ENCODE data around the gene ATF7IP.
"Not testable (repeated sequence)": the region's sequence is repeated elsewhere in the genome, so short reads cannot be mapped to it uniquely, and the experiment has no call there.

Gene ATF7IP

GRCh38 chr12:14365294-14366208, at the start of gene ATF7IP:
Gene ATF7IP (plus strand): TSS chr12:14365682. CDS start chr12:14423916, 58,234 bp downstream.
- TF ChIP-seq MYC (IDR thresholded peaks at IDR 0.05; ENCODE audit: low read depth, low read length): peak; percentile 5; the same call in 1 of the 2 replicates
- TF ChIP-seq CTCF (IDR thresholded peaks at IDR 0.05; ENCODE audit: low read depth, low read length): peak; percentile 15
- TF ChIP-seq POLR2A (IDR thresholded peaks at IDR 0.05; ENCODE audit: extremely low read depth, insufficient read length): peak; percentile 63
- TF ChIP-seq MAX (IDR thresholded peaks at IDR 0.05; ENCODE audit: low read depth, low read length): peak; percentile 96
- DNase-seq (ENCODE audit: low read depth): peak; percentile 98
- peak within 1 kb of the TSS; percentile 77 for H3K4me3 ChIP-seq (ENCODE audit: low read depth, low read length)

- TF ChIP-seq CTCF (IDR thresholded peaks at IDR 0.05; ENCODE audit: low read depth, low read length): no peak
- TF ChIP-seq MYC (IDR thresholded peaks at IDR 0.05; ENCODE audit: low read depth, low read length): no peak
- TF ChIP-seq POLR2A (IDR thresholded peaks at IDR 0.05; ENCODE audit: extremely low read depth, insufficient read length): no peak
- no peak for TF ChIP-seq MAX (IDR thresholded peaks at IDR 0.05; ENCODE audit: low read depth, low read length)
- no peak for DNase-seq (ENCODE audit: low read depth)
- no peak overlapping the region for H3K4me3 ChIP-seq (ENCODE audit: low read depth, low read length)
These were observed 47.9 kb upstream of the ATF7IP start for GRCh38 chr12:14317362-14318146.

GRCh38 chr12:14319704-14320427, 45.6 kb upstream of the ATF7IP start:
- not testable (repeated sequence) for DNase-seq (ENCODE audit: low read depth); H3K4me3 ChIP-seq (ENCODE audit: low read depth, low read length)

GRCh38 chr12:14322403-14322802, 43.1 kb upstream of the ATF7IP start:
- DNase-seq (ENCODE audit: low read depth): no peak
- TF ChIP-seq POLR2A (IDR thresholded peaks at IDR 0.05; ENCODE audit: extremely low read depth, insufficient read length): no peak
- no peak overlapping the region for H3K4me3 ChIP-seq (ENCODE audit: low read depth, low read length)

GRCh38 chr12:14325716-14326343, 39.7 kb upstream of the ATF7IP start:
- H3K4me3 ChIP-seq (ENCODE audit: low read depth, low read length): no peak overlapping the region
- TF ChIP-seq POLR2A (IDR thresholded peaks at IDR 0.05; ENCODE audit: extremely low read depth, insufficient read length) (no peak), CTCF (IDR thresholded peaks at IDR 0.05; ENCODE audit: low read depth, low read length) (no peak), MYC (IDR thresholded peaks at IDR 0.05; ENCODE audit: low read depth, low read length) (no peak), MAX (IDR thresholded peaks at IDR 0.05; ENCODE audit: low read depth, low read length) (no peak)
- DNase-seq (ENCODE audit: low read depth): no peak

- TF ChIP-seq CTCF (IDR thresholded peaks at IDR 0.05; ENCODE audit: low read depth, low read length) (no peak), POLR2A (IDR thresholded peaks at IDR 0.05; ENCODE audit: extremely low read depth, insufficient read length) (no peak), MYC (IDR thresholded peaks at IDR 0.05; ENCODE audit: low read depth, low read length) (no peak), MAX (IDR thresholded peaks at IDR 0.05; ENCODE audit: low read depth, low read length) (no peak)
- no peak overlapping the region for H3K4me3 ChIP-seq (ENCODE audit: low read depth, low read length)
- DNase-seq (ENCODE audit: low read depth): no peak
These were observed 38.8 kb upstream of the ATF7IP start for GRCh38 chr12:14326699-14327098.
